Stimulated activated CD8-positive, alpha-beta memory T cell treated with anti-CD3 and anti-CD28 coated beads, Interleukin-7, amount 100 ng/mL, for 24 hours (primary cell): Measurements from ENCODE around the gene VN1R5.
"Not testable (repeated sequence)": the region's sequence is repeated elsewhere in the genome, so short reads cannot be mapped to it uniquely, and the experiment has no call there.

Source experiments
- DNase-seq: peaks from one replicate; pipeline ENCODE4 v3.0.0-alpha.2; 2020; ENCODE audit warnings: low read depth

VN1R5 gene

DNA sequence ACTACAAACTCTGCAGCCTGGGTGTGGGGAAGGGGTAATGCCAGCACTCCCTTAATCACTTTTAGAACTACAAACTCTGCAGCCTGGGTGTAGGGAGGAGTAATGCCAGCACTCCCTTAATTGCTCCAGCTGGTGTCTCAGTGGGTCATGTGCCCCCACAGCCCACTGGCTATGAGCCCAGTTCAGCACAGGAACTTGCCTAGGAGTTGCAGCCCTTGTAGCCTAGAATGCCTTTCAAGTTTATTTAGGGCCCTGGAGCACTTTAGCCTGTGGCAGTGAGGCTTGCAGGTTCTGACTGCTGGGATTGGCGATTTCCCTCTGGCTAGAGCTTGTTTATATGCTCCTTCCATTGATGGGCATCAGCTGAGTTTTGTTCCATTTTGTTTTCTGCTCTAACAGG lies 17.1 kb downstream of the VN1R5 start:
- no peak for DNase-seq

GRCh38 chr1:247274605-247275256 lies 18.9 kb downstream of the VN1R5 start:
- DNase-seq = no peak

- DNase-seq = no peak
Observed at GRCh38 chr1:247277191-247277590, 21.3 kb downstream of the VN1R5 start.

GRCh38 chr1:247281001-247281574 lies 25.2 kb downstream of the VN1R5 start:
- DNase-seq = no peak

DNA sequence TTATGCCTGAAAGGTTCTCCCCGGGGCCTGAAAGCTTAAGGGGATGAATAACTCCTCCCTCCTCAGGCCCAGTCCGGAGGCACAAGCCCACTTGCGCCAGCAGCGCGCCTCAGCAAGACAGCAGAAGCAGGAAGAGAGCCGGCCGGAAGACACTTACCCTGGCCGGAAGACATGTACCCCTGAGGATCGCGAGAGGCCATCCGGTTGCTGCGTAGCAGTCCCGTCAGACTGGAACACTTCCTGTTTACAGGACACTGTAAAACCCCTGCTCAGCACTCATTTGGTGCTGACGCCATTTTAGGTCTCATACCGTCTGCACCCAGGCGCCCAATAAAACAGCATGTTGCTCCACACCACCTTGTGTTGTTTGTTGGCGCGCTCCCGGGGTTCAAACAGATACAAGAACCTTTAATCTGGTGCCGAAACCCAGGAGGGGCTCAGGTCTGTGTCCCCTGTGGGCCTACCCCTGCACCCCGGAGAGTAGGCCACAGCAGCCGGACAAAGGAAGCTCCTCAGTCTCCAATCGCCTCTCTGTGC lies 30.3 kb downstream of the VN1R5 start:
- DNase-seq = no peak

DNA sequence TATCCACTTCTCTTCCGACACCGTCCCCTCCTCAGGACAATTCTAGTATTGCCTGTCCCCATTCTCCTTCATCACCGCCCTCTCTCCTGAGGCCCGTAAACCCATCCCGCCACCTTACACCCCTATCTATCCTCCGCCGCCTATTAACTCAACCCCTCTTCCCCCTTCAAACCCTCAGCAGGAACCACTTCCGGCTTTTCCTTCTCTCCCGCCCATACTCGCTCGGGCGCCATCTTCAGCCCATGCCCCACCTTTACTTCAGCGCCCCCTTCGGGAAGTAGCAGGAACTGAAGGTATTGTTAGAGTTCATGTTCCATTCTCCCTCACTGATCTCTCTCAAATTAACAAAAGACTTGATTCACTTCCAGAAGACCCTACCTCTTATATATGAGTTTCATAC lies 31.6 kb downstream of the VN1R5 start:
- DNase-seq = no peak

DNA sequence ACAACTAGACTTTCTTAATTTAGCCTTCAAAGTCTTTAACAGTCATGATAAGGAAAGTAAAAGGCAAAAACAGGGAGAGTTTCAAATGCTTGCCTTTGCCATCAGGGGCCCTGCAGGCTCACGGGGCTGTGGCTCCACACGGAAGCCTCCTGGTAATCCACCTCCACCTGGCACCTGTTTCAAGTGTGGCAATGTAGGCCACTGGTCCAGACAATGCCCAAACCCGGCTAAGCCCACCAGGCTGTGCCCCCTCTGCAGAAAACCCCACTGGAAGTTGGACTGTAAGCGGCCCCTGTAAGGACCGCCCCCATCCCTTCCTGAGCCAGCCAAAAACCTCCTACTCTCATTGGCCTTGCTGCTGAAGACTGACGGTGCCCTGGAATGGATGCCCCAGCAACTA lies 32.5 kb downstream of the VN1R5 start:
- no peak for DNase-seq

GRCh38 chr1:247289274-247289892 lies 33.5 kb downstream of the VN1R5 start:
- DNase-seq = not testable (repeated sequence)

- no peak for DNase-seq
Observed at GRCh38 chr1:247290576-247290975, 34.7 kb downstream of the VN1R5 start.

GRCh38 chr1:247291161-247291560 lies 35.3 kb downstream of the VN1R5 start:
- no peak for DNase-seq

DNA sequence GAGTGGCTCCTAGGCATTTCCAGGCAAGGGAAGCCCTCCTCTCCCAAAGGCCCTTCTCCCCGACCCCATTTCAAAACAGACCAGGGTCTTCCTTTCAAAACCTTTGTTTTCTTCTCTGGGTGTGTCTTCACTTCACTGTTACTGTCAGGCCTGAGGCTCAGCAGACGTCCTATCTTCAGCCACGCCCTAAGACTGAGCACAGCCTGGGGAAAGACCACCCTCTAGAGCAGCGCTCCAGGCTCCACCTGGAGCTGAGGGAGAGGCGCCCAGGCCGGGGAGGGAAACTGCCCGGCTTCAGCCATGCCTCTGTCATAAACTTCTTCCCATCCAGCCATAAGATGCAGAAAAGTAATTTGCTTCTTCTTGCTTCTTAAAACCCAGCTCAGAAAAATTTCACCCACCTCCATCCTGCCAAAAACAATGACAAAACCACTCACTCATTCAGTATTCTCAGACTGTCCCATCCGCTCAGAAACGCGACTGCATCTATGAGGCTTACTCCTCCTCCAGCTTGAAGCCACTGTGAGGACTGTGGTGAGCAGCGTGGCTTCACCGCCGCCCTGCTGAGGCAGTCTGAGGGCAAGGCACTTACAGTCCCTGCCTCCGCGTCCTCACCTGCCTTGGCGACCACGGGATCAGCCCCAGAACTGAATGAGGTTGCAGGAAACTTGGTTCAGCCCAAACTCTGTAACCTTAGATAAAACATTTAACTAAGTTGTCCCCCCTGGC lies 36.1 kb downstream of the VN1R5 start:
- no peak for DNase-seq

DNA sequence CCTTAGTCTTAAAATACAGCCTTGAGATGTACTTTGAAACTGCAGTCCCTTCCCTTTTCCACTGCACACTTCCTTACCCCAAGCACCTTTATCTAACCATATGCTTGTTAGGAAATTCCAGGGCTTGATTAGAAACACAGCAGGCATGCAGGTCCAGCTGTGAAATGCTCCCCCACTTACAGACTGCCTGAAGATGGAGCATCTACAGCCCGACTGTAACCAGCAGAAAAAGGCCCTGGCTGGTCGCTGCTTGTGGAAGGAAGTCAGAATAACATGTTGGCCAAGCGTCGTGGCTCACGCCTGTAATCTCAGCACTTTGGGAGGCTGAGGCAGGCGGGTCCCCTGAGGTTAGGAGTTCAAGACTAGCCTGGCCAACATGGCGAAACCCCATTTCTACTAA lies 37.2 kb downstream of the VN1R5 start:
- DNase-seq = no peak

DNA sequence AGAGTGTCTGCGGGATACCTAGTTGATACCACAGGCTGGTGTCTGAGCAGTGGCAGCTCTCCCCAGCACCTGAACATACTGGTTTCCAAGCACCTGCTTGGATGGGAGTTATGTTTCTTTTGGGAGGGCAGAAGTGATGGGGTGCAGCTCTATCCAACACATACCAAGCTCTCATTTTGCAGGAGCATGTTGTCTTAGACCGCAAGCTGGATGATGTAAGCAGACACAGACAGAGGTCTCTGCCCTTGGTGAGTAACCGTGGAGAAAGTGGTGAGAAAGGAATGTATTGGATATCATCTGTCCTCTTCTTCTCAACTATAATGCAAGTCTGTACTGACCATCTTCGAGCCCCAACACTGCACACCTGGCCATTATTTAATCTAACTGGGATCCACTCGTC lies 38.4 kb downstream of the VN1R5 start:
- DNase-seq = no peak

- DNase-seq = no peak
Observed at GRCh38 chr1:247295274-247295684, 39.4 kb downstream of the VN1R5 start.

DNA sequence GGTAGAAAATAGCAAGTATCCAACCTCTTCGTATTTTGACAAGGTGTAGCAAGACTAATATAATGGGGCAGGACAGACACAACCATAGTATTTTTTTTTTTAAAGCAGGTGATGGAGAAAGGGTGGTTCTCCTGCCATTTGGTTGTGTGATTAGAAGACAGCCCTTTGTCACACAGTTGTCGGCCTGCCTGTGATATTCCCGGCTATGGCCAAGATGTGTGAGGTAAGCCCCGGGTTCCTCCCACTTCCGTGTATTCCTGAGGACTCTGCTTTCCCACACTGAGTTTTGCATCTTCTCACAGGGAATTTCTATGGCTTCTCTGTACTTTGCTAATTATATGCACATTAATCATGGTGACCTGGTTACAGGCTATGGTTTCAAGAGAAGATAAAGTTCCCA lies 39.9 kb downstream of the VN1R5 start:
- DNase-seq = no peak

DNA sequence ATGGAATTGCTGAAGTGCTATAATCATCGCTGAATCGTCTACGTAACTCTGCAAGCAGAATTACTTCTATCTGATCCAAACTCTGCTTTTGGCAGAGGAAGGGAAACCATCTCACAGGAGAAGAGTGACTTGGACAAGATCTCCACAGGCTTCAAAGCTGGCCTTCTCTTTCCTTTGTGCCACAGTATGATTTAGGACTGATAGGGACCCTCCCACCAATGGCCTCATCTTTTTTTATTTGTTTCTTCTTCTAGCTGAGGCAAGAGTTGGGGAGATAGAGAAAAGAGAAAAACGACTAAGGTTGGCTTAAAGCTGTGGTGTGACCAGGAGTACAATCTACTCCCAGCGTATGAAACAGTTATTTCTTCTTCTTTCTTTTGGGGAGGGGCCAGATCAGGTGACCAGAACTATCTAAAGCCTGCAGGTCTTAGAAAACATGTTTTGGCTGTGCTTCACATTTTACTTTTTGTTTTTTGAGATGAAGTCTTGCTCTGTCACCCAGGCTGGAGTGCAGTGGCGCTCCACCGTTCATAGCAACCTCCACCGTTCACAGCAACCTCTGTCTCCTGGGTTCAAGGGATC lies 40.8 kb downstream of the VN1R5 start:
- no peak for DNase-seq

- no peak for DNase-seq
Observed at GRCh38 chr1:247297263-247298123, 41.6 kb downstream of the VN1R5 start.

GRCh38 chr1:247298124-247298481 lies 42.2 kb downstream of the VN1R5 start:
- no peak for DNase-seq

GRCh38 chr1:247298701-247299100 lies 42.8 kb downstream of the VN1R5 start:
- no peak for DNase-seq

- no peak for DNase-seq
Observed at GRCh38 chr1:247299723-247300381, 44.0 kb downstream of the VN1R5 start.
